K562 (cell line): ENCODE data around the gene DCAF12. TPM values are rescaled to one million over a fixed set of nuclear protein-coding genes. Genes with fewer than 3 reads are reported as not detected.
A peak's percentile ranks its signal among the peaks of the same experiment; 100 is the strongest.

Experiments
- CHD4 ChIP-seq: fragments of 200-600 bp; sonication (generic); IDR thresholded peaks from 3 replicates; pipeline ENCODE4 v1.6.1; 2012; ENCODE audit warnings: low read depth, mild to moderate bottlenecking, mixed read lengths, low read length, inconsistent platforms; ENCODE audit not compliant: insufficient read depth, insufficient replicate concordance, poor library complexity, severe bottlenecking
- CREM ChIP-seq: IDR thresholded peaks from 2 replicates; pipeline ENCODE4 v1.6.1; 2014; ENCODE audit warnings: antibody characterized with exemption, low read depth
- FOSL1 ChIP-seq: fragments of 200-800 bp; sonication (Bioruptor generic); conservative IDR thresholded peaks from 2 replicates; pipeline ENCODE4 v1.6.1; 2016; ENCODE audit warnings: missing genetic modification characterization, missing compliant biosample characterization
- FOXM1 ChIP-seq, 2 experiments: fragments of 450-650 bp in 1 of 2; sonication (generic) in 1 of 2; formaldehyde crosslinking in 1 of 2; IDR thresholded peaks; 2 replicates each; pipeline versions ENCODE4 v1.6.1 to v1.9.0; 2017 to 2022; ENCODE audit warnings: low read depth in 2 of 2, mild to moderate bottlenecking in 2 of 2, missing genetic modification reagents in 1 of 2, moderate library complexity in 1 of 2
- HMGN3 ChIP-seq: IDR thresholded peaks from 2 replicates; pipeline ENCODE4 v1.6.1; 2011; ENCODE audit warnings: borderline replicate concordance, low read depth, mild to moderate bottlenecking, mixed read lengths, low read length; ENCODE audit not compliant: insufficient read length; ENCODE audit errors: extremely low read depth
- JUN ChIP-seq, 2 experiments: sonication (generic) in 1 of 2; formaldehyde crosslinking in 1 of 2; IDR thresholded peaks; 2 replicates each; pipeline versions ENCODE4 v1.6.1 to v1.8.0; 2012 to 2022; ENCODE audit warnings: borderline replicate concordance in 2 of 2, mild to moderate bottlenecking in 2 of 2, improper control_type of control experiment in 1 of 2, low read depth in 1 of 2, low read length in 1 of 2, missing genetic modification reagents in 1 of 2
- polyA plus RNA-seq, 8 experiments: library from polyadenylated mRNA; depleted of rRNA in 4 of 8; stranded (reverse) in 5 of 8; unstranded in 3 of 8; fragments of >200 nt; fragmentation: Nextera tagmentation in 2 of 8; fragmentation: Illumina TruSeq in 1 of 8; extraction: Ambion mirVana in 2 of 8; extraction: Trizol in 1 of 8; gene quantifications; 2 replicates each; pipeline versions ENCODE4 v1.2.1 to v1.2.3, GENCODE V29; 2011 to 2014; ENCODE audit warnings: inconsistent platforms in 1 of 8, missing spikeins in 1 of 8
- total RNA-seq, 7 experiments: library from RNA; depleted of rRNA in 6 of 7; stranded (reverse); fragments of >200 nt in 6 of 7; fragmentation: Illumina TruSeq in 2 of 7; extraction: Trizol in 2 of 7; gene quantifications; 2 replicates each; pipeline versions ENCODE4 v1.2.1 to v1.2.3, GENCODE V29; 2011 to 2021; ENCODE audit warnings: low replicate concordance in 1 of 7
- TF ChIP-seq, protein P1 (sequence below), 3 experiments: fragments of 200-800 bp in 1 of 3; sonication (Bioruptor generic) in 1 of 3; sonication (generic) in 1 of 3; formaldehyde crosslinking in 1 of 3; IDR thresholded peaks; 2 replicates each; pipeline versions ENCODE4 v1.6.1 to v1.8.0; 2016 to 2022; ENCODE audit warnings: mild to moderate bottlenecking in 2 of 3, missing compliant biosample characterization in 2 of 3, missing genetic modification characterization in 2 of 3, missing genetic modification reagents in 1 of 3

DCAF12 gene
- total and polyA plus RNA-seq, 9 of the 15 experiments (the other 6 are each of a cell fraction or from before 2014, with no cell fraction given): 10.9 to 59.6 (median 30.8) TPM

DNA sequence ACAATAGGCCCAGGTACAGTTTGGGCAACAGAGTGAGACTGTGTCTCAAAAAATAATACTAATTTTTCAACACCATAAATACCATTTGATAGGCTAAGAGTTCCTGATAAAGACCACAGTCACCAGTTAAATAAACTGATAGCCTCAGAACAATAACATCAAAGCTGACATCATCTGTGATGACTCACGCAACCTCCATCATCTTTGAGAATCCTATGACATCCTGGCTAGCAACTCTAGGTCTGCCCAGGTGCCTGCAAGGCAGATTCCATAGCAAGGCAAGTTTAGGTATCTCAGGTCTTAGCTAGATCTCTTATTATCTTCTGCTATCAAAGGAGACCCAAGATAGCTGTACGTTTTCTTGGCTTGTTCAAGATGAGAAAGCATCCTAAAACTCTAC lies 47.3 kb downstream of the DCAF12 start (continued):
- TF ChIP-seq HMGN3: no peak
- no peak for TF ChIP-seq CHD4
- TF ChIP-seq CREM: peak; percentile 58; the same call in 1 of the 2 replicates
- peak; percentile 69; the same call in 1 of the 2 replicates for TF ChIP-seq JUN (IDR thresholded peaks at IDR 0.05; ENCODE audit: borderline replicate concordance, low read depth, low read length)
- TF ChIP-seq JUN (CRISPR knock-in tag; IDR thresholded peaks at IDR 0.05; ENCODE audit: borderline replicate concordance): no peak
- TF ChIP-seq, protein P1, sequence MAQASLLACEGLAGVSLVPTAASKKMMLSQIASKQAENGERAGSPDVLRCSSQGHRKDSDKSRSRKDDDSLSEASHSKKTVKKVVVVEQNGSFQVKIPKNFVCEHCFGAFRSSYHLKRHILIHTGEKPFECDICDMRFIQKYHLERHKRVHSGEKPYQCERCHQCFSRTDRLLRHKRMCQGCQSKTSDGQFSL (CRISPR knock-in tag; IDR thresholded peaks at IDR 0.05): no peak
- TF ChIP-seq, protein P1 (tag; IDR thresholded peaks at IDR 0.05): no peak
- peak; percentile 64 for TF ChIP-seq FOSL1
- TF ChIP-seq FOXM1 (IDR thresholded peaks at IDR 0.05; ENCODE audit: low read depth): no peak
- TF ChIP-seq FOXM1 (CRISPR knock-in tag; IDR thresholded peaks at IDR 0.05; ENCODE audit: low read depth): no peak
